GM18909 (cell line): ENCODE data around the gene DNAJB6.
"Not testable (repeated sequence)": the region's sequence is repeated elsewhere in the genome, so short reads cannot be mapped to it uniquely, and the experiment has no call there.

Experiments
- ATAC-seq: cut with Tn5 transposase; IDR thresholded peaks from one replicate; pipeline ENCODE4 v1.9.1; 2021; ENCODE audit warnings: mild to moderate bottlenecking; ENCODE audit not compliant: unreplicated experiment, poor library complexity

Gene DNAJB6

DNA sequence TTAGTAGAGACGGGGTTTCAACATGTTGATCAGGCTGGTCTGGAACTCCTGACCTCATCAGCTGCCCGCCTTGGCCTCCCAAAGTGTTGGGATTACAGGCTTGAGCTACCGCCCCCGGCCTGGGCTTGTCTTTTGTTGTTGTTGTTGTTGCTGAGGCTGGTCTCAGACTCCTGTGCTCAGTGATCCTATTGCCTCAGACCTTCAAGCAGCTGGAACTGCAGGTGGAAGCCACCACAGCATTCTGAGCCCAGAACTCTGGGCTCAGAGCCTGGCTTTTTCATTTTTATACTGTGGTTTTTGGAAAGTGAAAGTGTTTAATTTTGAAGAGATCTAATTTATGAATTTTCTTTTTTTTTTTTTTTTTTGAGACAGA lies 16.2 kb upstream of the DNAJB6 start:
- ATAC-seq: no peak

DNA sequence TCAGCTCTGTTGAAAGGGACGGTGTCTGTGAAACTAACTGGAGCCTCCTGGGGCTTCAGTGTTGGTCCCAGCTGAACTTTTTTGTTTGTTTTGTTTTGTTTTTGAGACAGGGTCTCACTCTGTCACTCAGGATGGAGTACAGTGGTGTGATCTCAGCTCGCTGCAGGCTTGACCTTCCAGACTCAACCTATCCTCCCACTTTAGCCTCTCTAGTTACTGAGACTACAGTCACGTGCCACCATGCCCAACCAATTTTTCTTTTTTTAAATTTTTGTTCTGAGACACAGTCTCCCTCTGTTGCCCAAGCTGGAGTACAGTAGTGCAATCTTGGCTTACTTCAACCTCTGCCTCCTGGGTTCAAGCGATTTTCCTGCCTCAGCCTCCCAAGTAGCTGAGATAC lies 13.4 kb upstream of the DNAJB6 start:
- ATAC-seq: no peak

DNA sequence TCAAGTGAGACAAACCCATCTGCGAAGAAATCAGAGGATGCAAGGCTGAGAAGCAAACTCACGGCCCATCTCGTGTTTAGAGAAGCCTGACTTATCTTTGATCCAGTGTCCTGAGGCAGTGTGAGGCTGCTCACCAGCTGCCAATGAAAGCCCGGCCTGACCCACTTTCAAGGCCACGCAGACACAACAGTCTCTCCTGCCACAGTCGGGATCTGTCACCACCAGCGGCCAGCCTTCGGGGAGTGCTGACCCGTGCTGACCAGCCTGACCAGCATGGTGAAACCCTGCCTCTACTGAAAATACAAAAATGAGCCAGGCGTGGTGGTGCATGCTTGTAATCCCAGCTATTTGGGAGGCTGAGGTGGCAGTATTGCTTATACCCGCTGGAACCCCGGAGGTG lies 7.4 kb upstream of the DNAJB6 start:
- no peak for ATAC-seq

DNA sequence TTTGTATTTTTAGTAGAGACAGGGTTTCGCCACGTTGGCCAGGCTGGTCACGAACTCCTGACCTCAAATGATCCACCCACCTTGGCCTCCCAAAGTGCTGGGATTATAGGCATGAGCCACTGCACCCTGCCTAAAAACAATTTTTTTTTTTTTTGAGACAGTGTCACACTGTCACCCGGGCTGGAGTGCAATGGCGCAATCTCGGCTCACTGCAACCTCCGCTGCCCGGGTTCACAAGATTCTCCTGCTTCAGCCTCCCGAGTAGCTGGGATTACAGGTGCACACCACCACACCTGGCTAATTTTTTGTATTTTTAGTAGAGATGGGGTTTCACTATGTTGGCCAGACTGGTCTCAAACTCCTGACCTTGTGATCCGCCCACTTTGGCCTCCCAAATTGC lies 6.2 kb upstream of the DNAJB6 start:
- not testable (repeated sequence) for ATAC-seq

DNA sequence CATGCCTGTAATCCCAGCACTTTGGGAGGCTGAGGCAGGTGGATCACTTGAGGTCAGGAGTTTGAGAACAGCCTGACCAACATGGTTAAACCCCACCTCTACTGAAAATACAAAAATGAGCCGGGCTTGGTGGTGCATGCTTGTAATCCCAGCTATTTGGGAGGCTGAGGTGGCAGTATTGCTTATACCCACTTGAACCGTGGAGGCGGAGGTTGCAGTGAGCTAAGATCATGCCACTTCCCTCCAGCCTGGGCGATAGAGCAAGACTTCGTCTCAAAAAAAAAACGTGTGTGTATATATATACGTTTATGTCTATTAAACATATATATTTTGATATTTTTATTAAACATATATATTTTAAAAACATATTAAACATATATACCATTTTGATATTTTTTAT lies 5.8 kb upstream of the DNAJB6 start:
- not testable (repeated sequence) for ATAC-seq

DNA sequence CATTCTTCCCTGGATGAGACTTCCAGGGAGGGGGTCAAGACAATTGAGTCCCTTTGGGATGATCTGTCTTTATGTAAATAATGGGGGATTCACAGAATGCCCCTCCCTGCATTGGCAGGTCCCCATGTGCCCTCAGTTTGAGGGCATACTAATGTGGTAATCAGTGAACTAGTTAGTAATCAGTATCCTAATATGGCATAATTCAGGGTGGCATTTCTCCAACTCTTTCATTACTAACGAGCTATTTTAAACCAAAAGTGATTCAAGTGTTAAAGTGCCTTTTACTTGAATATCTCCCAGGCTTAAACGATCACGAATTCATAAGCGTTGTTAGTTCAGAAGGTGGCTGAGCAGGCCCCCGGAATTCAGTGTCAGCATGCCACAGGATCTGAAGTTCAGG lies 1.6 kb upstream of the DNAJB6 start:
- ATAC-seq: no peak

DNA sequence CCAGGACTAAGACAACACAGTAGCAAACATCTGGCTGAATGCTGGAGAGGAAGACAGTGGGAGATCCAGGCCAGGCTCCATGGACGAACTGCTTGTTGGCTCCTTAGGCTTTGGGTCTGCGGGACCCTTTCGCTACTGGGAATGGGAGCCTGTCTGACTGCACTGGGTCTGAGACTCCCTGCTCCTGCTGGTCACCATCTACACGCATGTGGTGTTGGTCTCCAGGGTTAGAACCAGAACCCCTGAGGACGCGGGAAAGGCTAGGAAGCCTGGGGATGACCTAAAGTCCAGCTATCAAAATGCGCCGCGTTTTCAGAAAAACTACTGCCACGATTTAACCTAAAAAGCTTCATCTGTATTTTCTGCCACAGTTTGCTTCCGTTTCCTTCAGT lies 817 bp upstream of the DNAJB6 start:
- no peak for ATAC-seq

DNA sequence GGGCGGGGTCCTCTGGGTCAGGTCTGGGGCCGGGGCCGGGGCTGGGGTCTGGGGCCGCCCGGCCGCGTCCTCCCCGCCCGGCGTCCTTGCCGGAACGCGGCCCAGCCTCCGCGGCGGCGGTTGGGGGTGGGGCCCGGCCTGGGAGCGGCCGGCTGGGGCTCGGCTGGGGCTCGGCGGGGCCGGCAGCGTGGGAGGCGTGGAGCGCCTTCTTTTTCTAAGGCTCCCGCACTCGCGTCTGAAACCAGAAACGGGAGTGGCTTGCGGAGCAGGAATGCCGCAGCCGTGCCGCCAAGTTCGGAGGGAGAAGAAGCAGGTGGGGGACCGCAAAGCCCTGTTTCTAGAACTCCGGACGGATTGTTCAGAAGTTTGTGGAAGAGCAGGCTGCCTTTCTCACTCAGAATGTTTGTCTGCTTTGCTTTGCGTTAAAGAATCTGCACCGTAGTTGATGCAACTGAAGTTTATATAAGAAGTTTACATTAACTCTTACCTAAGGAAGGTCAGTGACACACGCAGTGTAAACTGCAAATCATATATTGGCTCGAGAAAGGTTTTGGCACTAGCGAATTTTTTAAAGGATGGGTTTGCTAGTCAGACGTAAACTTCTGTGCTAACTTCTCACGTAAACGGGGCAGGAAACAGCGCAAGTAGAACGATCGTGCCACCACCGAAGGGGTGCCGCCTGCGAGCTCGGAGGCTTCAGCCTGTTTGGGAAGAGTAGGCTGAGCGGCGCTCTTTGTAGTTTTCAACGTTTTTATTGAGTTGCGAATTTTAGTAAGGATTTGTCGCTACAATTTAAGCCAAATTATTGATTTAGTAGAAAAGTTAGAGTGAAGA lies 729 bp downstream of the DNAJB6 start:
- ATAC-seq: peak; percentile 58

DNA sequence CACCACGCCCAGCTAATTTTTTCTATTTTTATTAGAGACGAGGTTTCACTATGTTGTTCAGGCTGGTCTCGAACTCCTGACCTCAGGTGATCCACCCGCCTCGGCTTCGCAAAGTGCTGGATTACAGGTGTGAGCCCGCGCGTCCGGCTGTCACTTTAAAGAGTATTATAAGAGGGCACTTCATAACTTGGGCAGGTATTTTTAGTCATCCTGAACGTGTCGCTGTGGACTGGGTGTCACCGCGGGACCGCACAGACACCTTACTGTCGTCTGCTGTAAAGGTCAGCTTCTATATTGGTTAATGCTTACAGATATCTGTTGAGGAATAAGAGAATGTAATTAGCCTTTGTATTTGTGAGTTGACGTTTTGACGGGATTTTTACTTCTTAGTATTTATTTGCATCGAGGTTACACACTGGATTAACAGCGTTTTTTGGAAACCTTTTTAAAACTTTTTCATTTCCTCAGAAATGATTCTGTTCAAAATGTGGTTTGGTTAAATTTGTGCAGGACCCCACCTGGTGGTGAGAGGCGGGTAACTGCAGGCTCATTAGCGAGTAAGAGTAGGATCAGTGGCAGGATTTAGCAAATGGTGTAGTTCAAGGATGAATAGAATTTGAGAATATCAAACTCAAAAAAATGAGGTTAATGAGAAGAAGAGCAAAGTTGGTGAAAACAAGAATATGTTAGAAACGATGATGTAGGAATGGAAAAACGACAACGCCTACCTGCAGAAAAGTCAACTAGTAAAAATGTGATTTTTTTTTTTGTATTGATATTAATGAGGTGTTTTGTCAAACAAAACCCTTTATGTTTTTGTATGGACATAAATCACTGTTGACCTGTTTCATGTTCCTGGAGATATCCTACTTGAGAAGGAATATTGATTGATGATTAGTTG lies 3.2 kb downstream of the DNAJB6 start:
- no peak for ATAC-seq

DNA sequence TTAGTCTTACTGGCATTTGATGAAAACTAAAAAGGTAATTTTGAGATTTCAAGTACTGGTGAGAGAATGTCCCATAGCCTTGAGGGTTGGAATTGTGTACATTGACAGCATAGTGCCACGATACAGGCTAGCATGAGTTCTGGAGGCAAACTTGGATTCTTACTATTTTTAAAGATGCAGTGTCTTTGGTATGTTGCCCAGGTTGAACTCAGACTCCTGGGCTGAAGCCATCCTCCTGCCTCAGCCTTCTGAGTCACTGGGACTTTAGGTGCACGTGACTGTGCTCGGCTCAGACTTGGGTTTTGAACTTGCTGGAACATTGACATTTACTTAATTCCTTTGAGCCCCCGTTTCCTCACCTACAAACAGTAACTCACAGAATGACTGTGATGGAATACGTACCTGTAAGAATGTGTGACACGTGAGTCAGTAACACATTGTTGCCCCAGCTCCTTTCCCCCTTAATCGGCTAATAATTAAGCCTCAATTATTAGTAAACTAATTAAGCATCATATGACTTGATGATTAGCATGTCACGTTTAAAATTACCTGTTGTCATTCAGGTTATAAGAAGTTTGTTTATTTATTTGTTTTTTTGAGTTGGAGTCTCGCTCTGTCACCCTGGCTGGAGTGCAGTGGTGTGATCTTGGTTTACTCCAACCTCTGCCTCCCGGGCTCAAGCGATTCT lies 10.6 kb downstream of the DNAJB6 start:
- no peak for ATAC-seq

DNA sequence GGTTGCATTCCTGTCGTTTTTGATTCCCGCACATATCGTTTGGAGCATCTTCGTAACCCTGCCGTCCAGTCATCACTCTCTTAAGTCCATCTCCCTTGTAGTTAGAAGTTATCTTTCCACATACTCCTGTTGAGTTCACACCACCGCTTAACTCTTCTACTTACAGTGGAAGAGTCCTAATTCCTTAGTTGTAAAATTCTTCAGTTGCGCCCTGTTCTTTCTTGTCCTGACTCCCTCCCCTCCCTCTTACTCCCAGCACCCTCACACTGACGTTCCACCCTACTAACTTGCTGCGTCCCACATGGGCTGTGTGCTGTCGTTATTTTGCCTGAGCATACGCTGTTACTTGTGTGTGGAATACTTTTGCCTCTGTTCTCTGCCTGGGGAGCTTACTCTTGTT lies 11.7 kb downstream of the DNAJB6 start:
- no peak for ATAC-seq

DNA sequence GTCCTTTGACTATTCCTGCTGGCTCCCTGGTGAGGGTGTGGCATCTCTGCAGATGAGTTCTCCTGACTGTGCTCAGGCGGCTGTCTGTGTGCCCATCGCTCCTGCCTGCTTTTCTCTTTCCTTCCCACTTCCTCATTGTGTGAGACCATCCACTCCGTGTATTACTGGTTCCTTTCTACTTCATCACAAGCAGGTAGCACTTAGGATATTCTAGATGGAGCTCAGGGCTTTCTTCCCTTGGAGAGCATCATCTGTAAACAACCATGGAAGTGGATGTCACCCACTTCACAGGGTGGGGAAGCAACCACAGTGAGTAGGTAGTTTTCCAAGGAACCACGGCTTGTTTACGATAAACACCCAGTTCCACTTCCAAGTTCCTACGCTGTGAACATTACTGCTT lies 15.7 kb downstream of the DNAJB6 start:
- no peak for ATAC-seq

DNA sequence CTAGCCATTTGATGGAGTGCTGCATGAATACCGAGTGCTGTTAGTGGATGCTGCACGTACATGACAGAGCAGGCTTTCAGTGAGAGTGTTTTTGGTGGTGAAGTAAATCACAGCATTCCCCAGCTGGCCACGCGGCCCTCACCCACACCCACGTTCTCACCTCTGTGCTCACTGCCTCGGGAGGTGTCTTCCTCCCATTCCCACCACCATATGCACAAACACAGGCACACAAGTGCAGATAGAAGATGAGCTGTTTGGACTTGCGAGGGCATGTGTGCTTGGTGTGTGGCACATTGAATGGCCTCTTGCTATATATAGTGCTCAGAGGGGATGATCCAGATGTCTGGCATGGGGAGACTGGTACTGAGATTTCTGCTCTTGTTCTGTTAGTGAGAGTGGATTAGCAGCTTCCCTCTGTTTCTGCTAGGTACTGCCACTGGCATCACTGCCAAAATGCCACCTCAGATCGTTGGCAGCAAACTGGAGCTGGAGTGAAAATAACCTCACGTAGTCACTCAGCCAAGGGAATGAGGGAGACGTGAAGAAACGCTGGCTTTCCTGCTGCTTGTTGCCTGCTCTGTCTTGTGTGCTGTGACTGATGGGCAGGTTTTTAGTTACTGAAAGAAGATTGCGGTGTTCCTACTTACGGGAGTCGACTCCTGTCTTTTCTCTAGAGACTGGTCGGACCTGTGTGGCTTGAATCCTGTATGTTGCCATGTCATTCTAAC lies 19.1 kb downstream of the DNAJB6 start:
- ATAC-seq: no peak

DNA sequence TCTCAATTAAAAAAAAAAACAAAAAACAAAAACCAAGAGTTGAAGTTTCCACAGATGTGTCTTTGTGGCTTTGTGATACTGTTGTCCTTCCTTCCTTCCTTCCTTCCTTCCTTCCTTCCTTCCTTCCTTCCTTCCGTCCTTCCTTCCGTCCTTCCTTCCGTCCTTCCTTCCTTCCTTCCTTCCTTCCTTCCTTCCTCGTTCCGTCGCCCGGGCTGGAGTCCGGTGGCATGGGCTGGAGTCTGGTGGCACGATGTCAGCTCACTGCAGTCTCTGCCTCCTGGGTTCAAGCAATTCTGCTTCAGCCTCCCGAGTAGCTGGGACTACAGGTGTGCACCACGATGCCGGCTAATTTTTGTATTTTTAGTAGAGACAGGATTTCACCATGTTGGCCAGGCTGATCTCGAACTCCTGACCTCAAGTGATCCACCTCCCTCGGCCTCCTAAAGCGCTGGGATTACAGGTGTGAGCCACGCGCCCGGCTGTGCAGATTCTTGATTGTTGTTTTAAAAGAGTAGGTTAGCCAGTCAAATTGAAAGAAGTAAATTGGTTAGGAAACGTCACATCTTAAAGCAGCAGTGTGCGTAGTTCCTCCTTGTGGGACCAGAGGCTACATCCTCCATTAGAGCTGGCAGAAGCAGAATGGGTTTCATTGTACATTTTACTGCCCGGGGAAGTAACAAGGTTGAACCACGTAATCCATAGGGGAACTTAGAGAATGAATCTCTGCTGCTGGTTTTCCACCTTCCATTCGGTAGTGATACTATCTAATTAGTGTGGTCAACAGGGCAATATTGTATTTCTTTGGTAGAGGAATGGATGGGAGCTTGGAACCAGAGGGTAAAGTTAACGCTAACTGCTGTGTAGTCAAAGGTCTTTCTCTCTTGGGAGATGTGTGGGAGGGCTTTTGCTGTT lies 20.6 kb downstream of the DNAJB6 start:
- peak; percentile 87 for ATAC-seq

DNA sequence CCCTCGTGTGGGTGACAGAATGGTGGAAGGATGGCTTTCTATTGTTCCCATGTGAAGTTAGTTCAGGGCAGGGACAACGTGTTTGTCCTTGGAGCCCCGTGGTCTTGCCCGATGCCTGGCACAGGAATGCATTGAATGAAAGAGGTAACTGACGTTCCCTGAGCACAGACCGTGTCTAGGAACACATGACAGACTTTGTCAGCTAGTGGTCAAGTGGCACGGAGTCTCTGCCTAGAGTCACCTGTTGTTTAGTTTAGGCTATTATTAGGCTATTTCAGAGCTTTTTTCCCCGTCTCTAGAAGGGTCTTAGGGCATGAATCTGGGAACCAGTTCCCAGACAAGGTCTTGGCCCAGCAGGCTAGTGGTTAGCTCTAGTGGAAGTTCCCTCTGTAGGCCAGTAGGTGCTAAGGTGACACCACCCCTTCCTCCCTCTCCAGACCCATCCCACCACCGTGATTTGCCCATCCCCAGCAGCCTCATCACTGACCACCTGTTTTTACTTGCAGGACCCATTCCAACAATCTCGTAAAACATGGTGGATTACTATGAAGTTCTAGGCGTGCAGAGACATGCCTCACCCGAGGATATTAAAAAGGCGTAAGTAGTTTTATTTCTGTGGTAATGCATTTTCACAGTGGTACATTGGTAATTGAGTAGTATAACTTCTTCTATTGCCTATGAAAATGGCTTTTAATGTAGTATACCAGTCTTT lies 21.4 kb downstream of the DNAJB6 start:
- ATAC-seq: peak; percentile 18

DNA sequence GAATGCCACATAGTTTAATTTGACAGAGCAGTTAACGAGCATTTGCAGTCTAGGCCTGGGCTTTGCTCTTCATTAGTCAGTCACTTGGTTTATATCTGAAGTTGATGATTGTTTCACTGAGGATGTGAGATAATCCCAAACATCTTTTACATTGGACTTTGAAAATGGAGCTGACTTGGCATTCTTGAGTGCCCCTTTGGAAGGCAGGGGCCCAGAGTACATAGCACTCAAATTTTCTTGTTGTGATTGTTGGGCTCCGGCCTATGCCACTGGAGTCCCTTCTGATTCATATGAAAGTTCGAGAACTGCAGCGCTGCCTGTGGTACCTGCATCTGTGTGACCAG lies 21.9 kb downstream of the DNAJB6 start:
- ATAC-seq: no peak

DNA sequence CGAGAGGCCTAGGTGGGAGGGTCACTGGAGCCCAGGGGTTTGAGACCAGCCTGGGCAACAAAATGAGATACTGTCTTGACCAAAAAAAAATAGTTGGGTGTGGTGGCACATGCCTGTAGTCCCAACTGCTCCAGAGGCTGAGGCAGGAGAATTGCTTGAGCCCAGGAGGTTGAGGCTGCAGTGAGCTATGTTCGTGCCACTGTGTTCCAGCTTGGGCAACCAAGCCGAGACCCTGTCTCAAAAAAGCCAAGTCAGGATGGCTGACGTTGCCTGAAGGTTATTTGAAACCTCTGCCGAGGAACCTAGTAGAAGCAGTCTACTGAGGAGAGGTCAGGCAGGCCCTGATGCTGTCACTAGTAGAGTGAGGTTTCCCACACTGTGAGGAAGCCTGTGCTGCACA lies 22.8 kb downstream of the DNAJB6 start:
- no peak for ATAC-seq

DNA sequence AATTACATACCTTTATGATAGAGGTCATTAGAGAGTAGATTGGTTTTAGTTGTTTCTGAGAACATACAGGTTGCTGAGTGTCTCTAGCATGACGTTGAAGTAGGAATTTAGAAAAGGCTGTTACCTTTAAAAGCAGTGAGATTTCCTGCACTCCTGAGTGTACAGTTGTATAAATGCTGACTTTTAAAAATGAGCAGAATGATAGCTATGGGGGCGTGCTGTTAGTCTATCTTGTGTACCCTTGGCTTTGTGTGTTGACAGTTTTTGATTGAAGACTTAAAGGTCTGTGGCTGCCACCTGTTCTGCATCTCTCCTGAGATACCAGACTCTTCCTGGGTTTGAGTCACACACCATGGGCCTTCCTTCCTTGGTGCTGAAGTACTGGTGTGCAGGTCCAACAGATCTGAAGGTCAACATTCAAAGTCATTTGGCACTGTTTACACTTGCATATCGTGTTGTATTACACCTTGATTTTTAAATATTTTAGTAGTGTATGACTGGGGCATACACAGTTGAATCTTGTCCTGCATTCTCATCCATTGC lies 23.8 kb downstream of the DNAJB6 start:
- ATAC-seq: no peak

DNA sequence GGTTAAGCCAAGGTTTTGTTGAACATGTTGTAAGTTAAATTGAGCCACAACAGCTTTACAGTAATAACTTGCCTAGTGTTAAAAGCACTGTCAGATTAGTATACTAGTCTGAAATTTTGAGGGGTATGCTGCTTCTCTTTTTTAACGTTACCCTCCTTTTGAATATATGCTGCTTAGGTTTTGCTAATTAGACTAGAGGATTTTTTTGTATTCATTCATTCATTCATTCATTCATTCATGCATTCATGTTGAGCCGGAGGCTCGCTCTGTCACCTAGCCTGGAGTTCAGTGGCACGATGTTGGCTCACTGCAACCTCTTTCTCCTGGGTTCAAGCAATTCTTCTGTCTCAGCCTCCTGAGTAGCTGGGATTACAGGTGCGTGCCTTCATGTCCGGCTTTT lies 24.7 kb downstream of the DNAJB6 start:
- ATAC-seq: no peak
